ENCODE results near the gene GZMA.
"Not testable (repeated sequence)": the region's sequence is repeated elsewhere in the genome, so short reads cannot be mapped to it uniquely, and the experiment has no call there.

Gene GZMA

GRCh38 chr5:55102348-55102747 lies at the start of gene GZMA:
TSS of gene GZMA (plus strand) at chr5:55102646. CDS start at chr5:55102683, 37 bp downstream.
- no peak for FAIRE-seq

- FAIRE-seq, result no peak
Measured at GRCh38 chr5:55055183-55055582, 47.3 kb upstream of the GZMA start.

GRCh38 chr5:55062039-55062779 lies 40.2 kb upstream of the GZMA start:
- no peak for FAIRE-seq

GRCh38 chr5:55063220-55063863 lies 39.1 kb upstream of the GZMA start:
- FAIRE-seq, result no peak

GRCh38 chr5:55063899-55064298 lies 38.5 kb upstream of the GZMA start:
- no peak for FAIRE-seq

GRCh38 chr5:55064523-55064922 lies 37.9 kb upstream of the GZMA start:
- FAIRE-seq, result no peak

GRCh38 chr5:55066277-55066676 lies 36.2 kb upstream of the GZMA start:
- no peak for FAIRE-seq

GRCh38 chr5:55070968-55071367 lies 31.5 kb upstream of the GZMA start:
- no peak for FAIRE-seq

GRCh38 chr5:55071413-55071812 lies 31.0 kb upstream of the GZMA start:
- no peak for FAIRE-seq

GRCh38 chr5:55072666-55073065 lies 29.8 kb upstream of the GZMA start:
- no peak for FAIRE-seq

GRCh38 chr5:55073211-55073610 lies 29.2 kb upstream of the GZMA start:
- no peak for FAIRE-seq

- FAIRE-seq, result no peak
Measured at GRCh38 chr5:55081541-55081940, 20.9 kb upstream of the GZMA start.

- not testable (repeated sequence) for FAIRE-seq
Measured at GRCh38 chr5:55089301-55089700, 13.1 kb upstream of the GZMA start.

- not testable (repeated sequence) for FAIRE-seq
Measured at GRCh38 chr5:55091011-55091410, 11.4 kb upstream of the GZMA start.

GRCh38 chr5:55096182-55096581 lies 6.3 kb upstream of the GZMA start:
- FAIRE-seq, result no peak

- no peak for FAIRE-seq
Measured at GRCh38 chr5:55096861-55097260, 5.6 kb upstream of the GZMA start.

GRCh38 chr5:55101148-55101547 lies 1.3 kb upstream of the GZMA start:
- not testable (repeated sequence) for FAIRE-seq

GRCh38 chr5:55101556-55102276 lies 730 bp upstream of the GZMA start:
- no peak for FAIRE-seq

GRCh38 chr5:55104036-55104772 lies 1.8 kb downstream of the GZMA start:
- no peak for FAIRE-seq

- FAIRE-seq, result no peak
Measured at GRCh38 chr5:55104946-55105701, 2.7 kb downstream of the GZMA start.

GRCh38 chr5:55105976-55106375 lies 3.5 kb downstream of the GZMA start:
- not testable (repeated sequence) for FAIRE-seq

GRCh38 chr5:55108661-55109060 lies 6.2 kb downstream of the GZMA start:
- no peak for FAIRE-seq
